DND-41 (cell line): Measurements from ENCODE around the gene PDE4A.

Source experiments
- ATAC-seq: fragments of 200-7000 bp; cut with Tn5 transposase; 3 replicates; pipeline ENCODE4 v1.9.1; 2021; ENCODE audit warnings: low read depth; ENCODE audit not compliant: insufficient read depth
- DNase-seq: peaks from one replicate; pipeline ENCODE4 v3.0.0-alpha.2; 2020
- H2AFZ ChIP-seq: 2 replicates; pipeline ENCODE4 v1.6.0; 2012; ENCODE audit warnings: low read depth, low read length
- H3K27ac ChIP-seq: 2 replicates; pipeline ENCODE4 v1.5.1; 2012; ENCODE audit warnings: low read length, inconsistent platforms
- H3K27me3 ChIP-seq: fragments of 200-600 bp; sonication (generic); 2 replicates; pipeline ENCODE4 v1.6.0; 2012; ENCODE audit warnings: low read length, mild to moderate bottlenecking, inconsistent platforms; ENCODE audit not compliant: insufficient read depth, poor library complexity
- H3K36me3 ChIP-seq: 2 replicates; pipeline ENCODE4 v1.5.1; 2012; ENCODE audit warnings: low read length, inconsistent platforms; ENCODE audit not compliant: insufficient read depth
- H3K4me1 ChIP-seq: 2 replicates; pipeline ENCODE4 v1.5.1; 2012; ENCODE audit warnings: mild to moderate bottlenecking, low read length; ENCODE audit not compliant: insufficient read depth
- H3K4me2 ChIP-seq: 2 replicates; pipeline ENCODE4 v1.6.0; 2012; ENCODE audit warnings: mild to moderate bottlenecking, moderate library complexity, low read length, inconsistent platforms; ENCODE audit not compliant: insufficient read depth
- H3K4me3 ChIP-seq, 2 experiments: fragments of 200-600 bp in 1 of 2; shearing (Covaris generic) in 1 of 2; 2 replicates each; pipeline ENCODE4 v1.5.1; 2012 to 2016; ENCODE audit warnings: inconsistent platforms in 2 of 2, low read length in 2 of 2, mild to moderate bottlenecking in 2 of 2, low read depth in 1 of 2, moderate library complexity in 1 of 2
- H3K79me2 ChIP-seq: 2 replicates; pipeline ENCODE4 v1.6.0; 2012; ENCODE audit warnings: low read length, inconsistent platforms; ENCODE audit not compliant: insufficient read depth
- H3K9ac ChIP-seq: 2 replicates; pipeline ENCODE4 v1.6.0; 2012; ENCODE audit warnings: low read depth, mild to moderate bottlenecking, inconsistent platforms, low read length, moderate library complexity
- H3K9me3 ChIP-seq: 2 replicates; pipeline ENCODE4 v1.5.1; 2012; ENCODE audit warnings: low read length, moderate library complexity, mild to moderate bottlenecking, inconsistent platforms; ENCODE audit not compliant: insufficient read depth, severe bottlenecking
- H4K20me1 ChIP-seq: 2 replicates; pipeline ENCODE4 v1.6.0; 2012; ENCODE audit warnings: low read length; ENCODE audit not compliant: insufficient read depth
- CTCF ChIP-seq: IDR thresholded peaks from 2 replicates; pipeline ENCODE4 v1.5.1; 2012; ENCODE audit warnings: borderline replicate concordance, low read length, moderate library complexity, mild to moderate bottlenecking; ENCODE audit not compliant: poor library complexity, severe bottlenecking; ENCODE audit errors: extremely low read depth
- EZH2 ChIP-seq: IDR thresholded peaks from 3 replicates; pipeline ENCODE4 v1.6.1; 2012; ENCODE audit warnings: borderline replicate concordance, low read depth, mild to moderate bottlenecking, moderate library complexity, low read length, inconsistent platforms; ENCODE audit not compliant: severe bottlenecking

Gene PDE4A

DNA sequence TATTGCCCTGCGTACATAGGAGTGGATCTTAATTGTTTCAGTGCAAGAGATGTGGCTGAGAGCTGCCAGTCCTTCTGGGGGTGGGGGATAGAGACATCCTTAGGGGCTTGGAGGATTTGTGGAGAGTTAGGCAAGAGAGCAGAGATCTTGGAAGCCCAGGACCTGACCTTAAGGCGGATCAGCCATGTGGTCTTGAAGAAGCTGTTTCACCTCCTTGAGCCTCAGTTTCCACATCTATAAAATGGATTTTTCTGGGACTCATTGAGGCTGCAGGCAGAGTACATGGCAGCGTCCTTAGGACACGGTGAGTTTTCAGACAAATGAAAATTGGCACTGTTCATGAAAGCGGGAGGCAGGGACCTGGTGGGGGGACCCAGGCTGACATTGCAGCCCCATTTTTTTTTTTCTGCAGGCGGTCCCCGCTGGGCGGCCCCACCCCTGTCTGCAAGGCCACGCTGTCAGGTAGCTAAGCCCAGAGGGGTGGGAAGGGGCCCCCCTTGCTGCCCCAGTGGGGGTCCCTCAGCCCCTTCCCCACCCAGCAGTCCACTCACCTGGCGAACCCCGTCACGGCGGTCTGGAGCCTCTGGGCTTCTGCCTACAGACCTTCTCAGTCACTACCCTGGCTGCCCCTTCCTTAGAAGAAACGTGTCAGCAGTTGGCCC, 30.0 kb downstream of the PDE4A start:
- DNase-seq, result no peak
- Histone ChIP-seq H3K4me2 (no peak overlapping the region), H3K4me1 (no peaks in the 10 kb centered on the region), H3K9me3 (no peaks in the 10 kb centered on the region), H3K4me3 (no peak overlapping the region), H3K9ac (no peak overlapping the region), H3K27ac (no peak overlapping the region), H3K79me2 (no peaks in the 10 kb centered on the region), H3K27me3 (no peaks in the 10 kb centered on the region), H2AFZ (no peak overlapping the region), H3K36me3 (no peaks in the 10 kb centered on the region), H4K20me1 (peaks cover 6% of the 10 kb centered on the region; the same call in 1 of the 2 replicates)
- ATAC-seq, result no peak
- TF ChIP-seq CTCF (no peak), EZH2 (no peak)

DNA sequence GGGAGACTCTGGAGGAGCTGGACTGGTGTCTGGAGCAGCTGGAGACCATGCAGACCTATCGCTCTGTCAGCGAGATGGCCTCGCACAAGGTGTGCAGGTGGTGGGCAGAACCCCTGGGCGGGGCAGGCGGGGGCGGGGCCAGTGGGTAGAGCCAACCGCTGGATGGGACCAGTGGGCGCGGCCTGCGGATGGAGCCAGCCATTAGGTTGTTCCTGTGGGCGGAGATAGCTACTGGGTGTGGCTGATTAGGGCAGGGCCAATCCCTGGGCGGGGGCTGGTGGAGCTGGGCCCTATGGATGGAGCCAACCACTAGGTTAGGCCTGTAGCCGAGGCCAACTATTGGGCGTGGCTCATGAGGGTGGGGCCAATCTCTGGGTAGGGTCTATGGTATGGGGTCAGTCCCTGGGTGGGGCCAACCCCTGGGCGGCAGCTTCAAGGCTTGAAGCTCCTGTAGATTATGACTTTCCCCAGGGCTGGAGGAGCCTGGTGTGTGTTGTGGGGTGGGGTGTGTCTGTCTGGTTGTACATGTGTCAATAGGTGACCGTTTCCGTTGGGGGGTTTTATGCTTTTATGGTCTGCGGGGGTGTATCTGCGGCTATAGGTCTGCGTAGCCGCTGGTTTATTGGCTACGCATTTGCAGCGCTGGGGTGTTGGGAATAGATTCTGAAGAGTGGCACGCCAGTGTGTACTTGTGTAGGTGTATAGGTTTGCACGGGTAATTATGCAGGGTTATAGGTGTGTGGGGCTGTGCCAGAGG, 30.7 kb downstream of the PDE4A start:
- Histone ChIP-seq H4K20me1 (peaks cover 6% of the 10 kb centered on the region; the same call in 1 of the 2 replicates), H3K9ac (no peak overlapping the region), H3K27me3 (no peaks in the 10 kb centered on the region), H3K36me3 (no peaks in the 10 kb centered on the region), H3K4me2 (no peak overlapping the region), H3K4me1 (no peaks in the 10 kb centered on the region), H3K27ac (no peak overlapping the region), H3K9me3 (no peaks in the 10 kb centered on the region), H3K4me3 (no peak overlapping the region), H2AFZ (no peak overlapping the region), H3K79me2 (no peaks in the 10 kb centered on the region)
- DNase-seq, result peak; percentile 42
- peak; percentile 51; the same call in 2 of the 3 replicates for ATAC-seq
- no peak for TF ChIP-seq EZH2
- no peak for TF ChIP-seq CTCF

- Histone ChIP-seq H3K9me3 (no peaks in the 10 kb centered on the region), H3K79me2 (no peaks in the 10 kb centered on the region), H3K4me1 (no peaks in the 10 kb centered on the region), H3K9ac (no peak overlapping the region), H4K20me1 (peaks cover 6% of the 10 kb centered on the region; the same call in 1 of the 2 replicates), H2AFZ (no peak overlapping the region), H3K4me3 (no peak overlapping the region), H3K27me3 (no peaks in the 10 kb centered on the region), H3K27ac (no peak overlapping the region), H3K36me3 (no peaks in the 10 kb centered on the region), H3K4me2 (no peak overlapping the region)
- ATAC-seq (no peak), DNase-seq (no peak)
- TF ChIP-seq CTCF (no peak), EZH2 (no peak)
Measured at GRCh38 chr19:10452726-10453618, 32.6 kb downstream of the PDE4A start.
